ENCODE results near the gene BRAT1. TPM values are rescaled to one million over a fixed set of nuclear protein-coding genes. Genes with fewer than 3 reads are reported as not detected.
"Not testable (repeated sequence)": the region's sequence is repeated elsewhere in the genome, so short reads cannot be mapped to it uniquely, and the experiment has no call there.

The BRAT1 gene
- total and polyA plus RNA-seq, 8 donors: 22.5 to 41.4 (median 28.0) TPM

GRCh38 chr7:2567679-2568278 lies 12.5 kb upstream of the BRAT1 start:
- intact Hi-C loops (cut with DNase I): loop anchor here in 1 of 2 donors (10.0 kb wide), 2 partner anchors 93 to 117 kb away; partner anchors contain the start of genes AMZ1 and GRIFIN
- ATAC-seq: peak; percentile 74
- TF ChIP-seq CTCF (IDR thresholded peaks at IDR 0.05): peak; percentile 23 to 25

GRCh38 chr7:2566890-2567678 lies 11.8 kb upstream of the BRAT1 start:
- Histone ChIP-seq H3K4me3 (no peak overlapping the region), H3K27me3 (no peaks in the 10 kb centered on the region), H3K4me1 (peaks cover 5 to 15% of the 10 kb centered on the region in 2 donors), H3K36me3 (peaks cover 0 to 15% of the 10 kb centered on the region in 2 donors), H3K27ac (no peak overlapping the region), H3K9me3 (no peaks in the 10 kb centered on the region)
- DNase-seq (peak in 1 of 4 donors; percentile 50), ATAC-seq (peak; percentile 71)
- TF ChIP-seq CTCF (IDR thresholded peaks at IDR 0.05): no peak
- intact Hi-C loops (cut with DNase I): loop anchor here in 1 of 2 donors (10.0 kb wide), 2 partner anchors 92 to 118 kb away; partner anchors contain the start of genes AMZ1 and GRIFIN

More at GRCh38 chr7:2567679-2568278, 12.5 kb upstream of the BRAT1 start:
- Histone ChIP-seq H3K4me3 (no peak overlapping the region), H3K9me3 (no peaks in the 10 kb centered on the region), H3K4me1 (peaks cover 5 to 15% of the 10 kb centered on the region in 2 donors), H3K27me3 (no peaks in the 10 kb centered on the region), H3K27ac (no peak overlapping the region), H3K36me3 (peaks cover 0 to 22% of the 10 kb centered on the region in 2 donors)
- peak in 2 of 4 donors; percentile 60 to 63 for DNase-seq

GRCh38 chr7:2566348-2566889 lies 11.1 kb upstream of the BRAT1 start:
- no peak for ATAC-seq
- intact Hi-C loops (cut with DNase I): loop anchor here in 1 of 2 donors (10.0 kb wide), 2 partner anchors 92 to 118 kb away; partner anchors contain the start of genes AMZ1 and GRIFIN
- H3K27me3 ChIP-seq: no peaks in the 10 kb centered on the region
- H3K9me3 ChIP-seq: no peaks in the 10 kb centered on the region
- H3K27ac ChIP-seq: no peak overlapping the region
- no peak for DNase-seq
- peaks cover 5 to 18% of the 10 kb centered on the region in 2 donors for H3K4me1 ChIP-seq
- no peak for TF ChIP-seq CTCF (IDR thresholded peaks at IDR 0.05)
- no peak overlapping the region for H3K4me3 ChIP-seq
- peaks cover 0 to 9% of the 10 kb centered on the region in 2 donors for H3K36me3 ChIP-seq

- no peak for TF ChIP-seq CTCF (IDR thresholded peaks at IDR 0.05)
- Histone ChIP-seq H3K4me3 (no peak overlapping the region), H3K27ac (no peak overlapping the region), H3K27me3 (no peaks in the 10 kb centered on the region), H3K36me3 (peaks cover 0 to 7% of the 10 kb centered on the region in 2 donors), H3K9me3 (no peaks in the 10 kb centered on the region), H3K4me1 (peaks cover 5 to 30% of the 10 kb centered on the region in 2 donors)
- no peak for ATAC-seq
- intact Hi-C loops (cut with DNase I): loop anchor here in 1 of 2 donors (10.0 kb wide), 2 partner anchors 90 to 120 kb away; partner anchors contain the start of genes AMZ1 and GRIFIN
- peak in 1 of 4 donors; percentile 25 for DNase-seq
These were observed 9.7 kb upstream of the BRAT1 start for GRCh38 chr7:2564970-2565540.

GRCh38 chr7:2563955-2564354 lies 8.6 kb upstream of the BRAT1 start:
- H3K4me1 ChIP-seq: peaks cover 5 to 34% of the 10 kb centered on the region in 2 donors
- not testable (repeated sequence) for H3K27ac ChIP-seq, H3K4me3 ChIP-seq, H3K9me3 ChIP-seq, ATAC-seq, H3K27me3 ChIP-seq, H3K36me3 ChIP-seq
- DNase-seq: peak in 1 of 4 donors; percentile 6
- intact Hi-C loops (cut with DNase I): loop anchor here in 1 of 2 donors (10.0 kb wide), 2 partner anchors 89 to 121 kb away; partner anchors contain the start of genes AMZ1 and GRIFIN

Data from left lung (tissue), 10 donors.